ENCODE data around the gene KCNH5. TPM values are rescaled to one million over a fixed set of nuclear protein-coding genes. Genes with fewer than 3 reads are reported as not detected.

The KCNH5 gene
- total RNA-seq, 1 donor from 2014 or later, result not detected

DNA sequence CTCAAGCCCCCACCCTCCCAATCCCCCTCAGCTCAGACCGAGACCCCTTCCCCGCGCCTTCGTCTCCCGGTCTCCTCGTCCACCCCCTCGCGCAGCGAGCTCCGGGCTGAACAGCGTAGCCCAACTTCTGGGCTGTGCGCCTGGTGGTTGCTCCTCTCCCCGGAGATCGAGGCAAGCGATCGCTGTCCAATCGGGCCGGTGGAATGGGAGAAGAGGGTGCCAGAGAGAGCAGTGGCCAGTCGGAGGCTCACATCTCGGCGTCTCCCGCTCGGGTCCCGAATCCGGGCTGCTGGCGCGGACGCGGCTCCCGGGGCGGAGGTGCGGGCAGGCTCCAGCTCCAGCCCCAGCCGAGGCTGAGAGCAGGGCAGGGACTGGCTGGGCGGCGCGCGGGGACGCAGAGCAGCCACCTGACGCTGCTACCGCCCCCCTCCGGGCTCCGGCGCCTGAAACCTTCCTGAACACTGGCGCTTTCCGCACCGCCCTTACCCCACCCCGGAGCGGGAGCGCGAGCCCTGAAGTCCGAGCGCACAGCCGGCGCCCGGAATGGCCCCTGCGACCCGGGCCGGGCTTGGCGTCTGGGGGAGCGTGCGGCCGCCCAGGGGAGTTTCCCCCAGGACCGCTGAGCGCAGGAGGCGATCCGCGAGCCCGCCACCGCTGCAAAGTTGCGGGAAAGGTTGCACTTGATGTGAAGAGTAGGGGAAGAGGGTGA lies 508 bp upstream of the KCNH5 start:
- no peaks in the 10 kb centered on the region for H3K36me3 Mint-ChIP-seq (ENCODE audit: low read depth)
- H3K27me3 Mint-ChIP-seq, result peaks cover 23% of the 10 kb centered on the region
- ChIA-PET CTCF (no interaction called here), POLR2A (no interaction called here)
- ATAC-seq (ENCODE audit: low read depth) (no peak), DNase-seq (no peak)
- TF ChIP-seq, protein P1, sequence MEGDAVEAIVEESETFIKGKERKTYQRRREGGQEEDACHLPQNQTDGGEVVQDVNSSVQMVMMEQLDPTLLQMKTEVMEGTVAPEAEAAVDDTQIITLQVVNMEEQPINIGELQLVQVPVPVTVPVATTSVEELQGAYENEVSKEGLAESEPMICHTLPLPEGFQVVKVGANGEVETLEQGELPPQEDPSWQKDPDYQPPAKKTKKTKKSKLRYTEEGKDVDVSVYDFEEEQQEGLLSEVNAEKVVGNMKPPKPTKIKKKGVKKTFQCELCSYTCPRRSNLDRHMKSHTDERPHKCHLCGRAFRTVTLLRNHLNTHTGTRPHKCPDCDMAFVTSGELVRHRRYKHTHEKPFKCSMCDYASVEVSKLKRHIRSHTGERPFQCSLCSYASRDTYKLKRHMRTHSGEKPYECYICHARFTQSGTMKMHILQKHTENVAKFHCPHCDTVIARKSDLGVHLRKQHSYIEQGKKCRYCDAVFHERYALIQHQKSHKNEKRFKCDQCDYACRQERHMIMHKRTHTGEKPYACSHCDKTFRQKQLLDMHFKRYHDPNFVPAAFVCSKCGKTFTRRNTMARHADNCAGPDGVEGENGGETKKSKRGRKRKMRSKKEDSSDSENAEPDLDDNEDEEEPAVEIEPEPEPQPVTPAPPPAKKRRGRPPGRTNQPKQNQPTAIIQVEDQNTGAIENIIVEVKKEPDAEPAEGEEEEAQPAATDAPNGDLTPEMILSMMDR (IDR thresholded peaks at IDR 0.05), result no peak
- H3K9me3 Mint-ChIP-seq, result no peaks in the 10 kb centered on the region
- no peak overlapping the region for H3K4me3 Mint-ChIP-seq
- peaks cover 2% of the 10 kb centered on the region for H3K4me1 Mint-ChIP-seq
- H3K27ac Mint-ChIP-seq, result no peak overlapping the region
- intact Hi-C loops (cut with micrococcal nuclease), result no loop called here

DNA sequence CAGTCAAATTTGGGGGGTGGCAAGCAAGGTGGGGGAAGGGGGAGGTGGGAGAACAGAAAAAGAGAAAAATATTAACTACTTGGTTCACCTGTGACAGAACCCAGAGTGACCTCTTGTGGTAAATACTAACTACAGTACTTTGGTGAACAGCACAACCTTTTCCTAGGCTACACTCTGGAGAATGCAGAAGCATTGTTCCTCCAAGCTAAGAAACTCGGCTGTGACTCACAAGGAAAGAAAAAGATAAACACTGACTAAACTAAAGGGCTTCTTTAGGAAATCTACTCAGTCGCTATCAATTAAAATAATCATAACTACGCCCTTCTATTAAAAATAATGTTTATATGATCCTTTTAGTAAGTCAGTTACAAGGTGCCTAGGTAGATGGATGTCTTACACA lies 5.4 kb downstream of the KCNH5 start:
- Mint-ChIP-seq H3K4me1 (peaks cover 2% of the 10 kb centered on the region), H3K36me3 (ENCODE audit: low read depth) (no peaks in the 10 kb centered on the region), H3K4me3 (no peak overlapping the region), H3K27ac (no peak overlapping the region), H3K27me3 (peaks cover 4% of the 10 kb centered on the region), H3K9me3 (no peaks in the 10 kb centered on the region)
- TF ChIP-seq, protein P1 (IDR thresholded peaks at IDR 0.05), result no peak
- ChIA-PET CTCF (no interaction called here), POLR2A (no interaction called here)
- no peak for ATAC-seq (ENCODE audit: low read depth)
- intact Hi-C loops (cut with micrococcal nuclease), result loop anchor here (5.0 kb wide), 1 partner anchor 878 kb away; no protein-coding TSS in a partner anchor
- DNase-seq, result no peak

DNA sequence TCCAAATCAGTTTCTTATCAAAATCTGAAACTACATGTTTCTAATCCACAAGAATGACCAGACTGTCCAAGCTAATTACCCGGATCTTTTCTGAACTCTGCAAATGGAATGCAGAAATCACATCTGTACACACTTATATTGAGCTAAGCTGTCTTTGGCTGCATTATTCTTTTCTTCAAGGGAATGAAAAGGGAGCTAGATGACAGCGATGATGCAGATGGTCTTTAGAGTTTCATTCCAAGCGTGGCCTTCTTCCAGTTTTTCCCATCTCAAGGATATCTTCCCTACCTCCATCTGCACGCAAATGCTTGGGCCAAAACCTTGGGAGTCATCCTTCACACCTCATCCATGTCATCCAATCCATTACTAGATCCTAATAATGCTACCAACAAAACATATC lies 12.6 kb downstream of the KCNH5 start:
- intact Hi-C loops (cut with micrococcal nuclease), result no loop called here
- H3K27ac Mint-ChIP-seq, result no peak overlapping the region
- no peaks in the 10 kb centered on the region for H3K27me3 Mint-ChIP-seq
- no peaks in the 10 kb centered on the region for H3K4me1 Mint-ChIP-seq
- H3K36me3 Mint-ChIP-seq (ENCODE audit: low read depth), result no peaks in the 10 kb centered on the region
- ChIA-PET CTCF (no interaction called here), POLR2A (no interaction called here)
- ATAC-seq (ENCODE audit: low read depth), result no peak
- H3K9me3 Mint-ChIP-seq, result peaks cover 2% of the 10 kb centered on the region
- TF ChIP-seq, protein P1 (IDR thresholded peaks at IDR 0.05), result no peak
- DNase-seq, result no peak
- H3K4me3 Mint-ChIP-seq, result no peak overlapping the region

DNA sequence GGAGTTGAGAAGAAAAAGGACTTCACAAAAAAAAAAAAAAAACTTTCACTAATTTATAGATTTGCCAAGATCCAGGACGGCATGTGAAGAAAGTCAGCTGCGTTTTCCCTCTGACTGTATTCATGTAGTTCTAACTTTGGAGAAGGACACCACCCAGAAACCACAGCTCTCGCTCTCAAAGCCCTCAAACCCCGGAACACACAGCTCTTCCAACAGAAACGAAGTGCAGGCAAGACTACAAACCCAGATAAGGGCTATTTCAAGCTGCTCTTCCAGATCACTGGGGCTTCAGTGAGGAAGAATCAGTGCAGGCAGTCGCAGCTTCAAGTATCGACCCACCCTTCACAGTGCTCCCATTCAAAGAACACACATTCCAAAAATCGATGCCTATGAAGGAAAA lies 13.2 kb downstream of the KCNH5 start:
- no peak for ATAC-seq (ENCODE audit: low read depth)
- TF ChIP-seq, protein P1 (IDR thresholded peaks at IDR 0.05), result no peak
- ChIA-PET POLR2A (no interaction called here), CTCF (no interaction called here)
- DNase-seq, result no peak
- no peaks in the 10 kb centered on the region for H3K4me1 Mint-ChIP-seq
- no peak overlapping the region for H3K27ac Mint-ChIP-seq
- H3K4me3 Mint-ChIP-seq, result no peak overlapping the region
- intact Hi-C loops (cut with micrococcal nuclease), result no loop called here
- H3K36me3 Mint-ChIP-seq (ENCODE audit: low read depth), result no peaks in the 10 kb centered on the region
- H3K9me3 Mint-ChIP-seq, result peaks cover 2% of the 10 kb centered on the region
- H3K27me3 Mint-ChIP-seq, result no peaks in the 10 kb centered on the region

DNA sequence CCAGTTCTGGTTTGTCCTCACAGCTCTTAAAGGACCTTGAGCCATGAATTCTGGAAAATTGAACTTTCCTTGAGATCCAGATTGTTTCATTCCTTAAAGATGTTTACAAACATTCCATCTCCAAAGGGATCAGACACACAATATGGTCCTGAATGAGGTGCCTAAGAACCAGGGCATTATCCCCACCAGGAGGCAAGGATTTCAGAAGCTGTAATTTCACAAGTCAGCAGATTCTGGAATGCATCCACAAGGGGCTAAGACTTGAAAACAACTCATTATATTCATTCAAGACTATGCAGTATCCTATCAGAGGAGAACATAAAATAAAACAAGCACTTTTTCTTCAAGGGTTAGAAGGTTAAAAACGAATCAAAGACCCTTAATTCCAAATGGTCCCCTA lies 15.1 kb downstream of the KCNH5 start:
- POLR2A ChIA-PET, result no interaction called here
- Mint-ChIP-seq H3K9me3 (peaks cover 12% of the 10 kb centered on the region), H3K4me3 (no peak overlapping the region), H3K27me3 (no peaks in the 10 kb centered on the region), H3K4me1 (no peaks in the 10 kb centered on the region), H3K27ac (no peak overlapping the region), H3K36me3 (ENCODE audit: low read depth) (no peaks in the 10 kb centered on the region)
- DNase-seq (no peak), ATAC-seq (ENCODE audit: low read depth) (no peak)
- TF ChIP-seq, protein P1 (IDR thresholded peaks at IDR 0.05), result no peak
- intact Hi-C loops (cut with micrococcal nuclease), result no loop called here
- CTCF ChIA-PET, result no interaction called here
